K562 (cell line): ENCODE results near the gene KRTAP22-1. TPM values are rescaled to one million over a fixed set of nuclear protein-coding genes. Genes with fewer than 3 reads are reported as not detected.

Experiments
- ATAC-seq: fragments of 200-7000 bp; cut with Tn5 transposase; 3 replicates; pipeline ENCODE4 v1.9.1; 2020; ENCODE audit warnings: moderate library complexity
- BruUV-seq: library from RNA; stranded (reverse); fragments of 400-500 nt; replicated peaks from 2 replicates; lab custom pipeline; 2021; lab: Mats Ljungman, UMichigan
- CTCF ChIA-PET: fragments of 300-600 bp; formaldehyde crosslinking; extraction: SDS; loops from one replicate; lab custom pipeline; 2021; ENCODE audit warnings: low intra/inter-chr PET ratio; lab: Yijun Ruan, JAX
- POLR2A ChIA-PET: fragments of 300-600, 350-650 bp; sonication (Branson Sonifier 250); formaldehyde crosslinking; extraction: SDS; loops from one replicate; lab custom pipeline; 2021; ENCODE audit warnings: antibody characterized with exemption, inconsistent platforms; lab: Yijun Ruan, JAX
- DNase-seq, 4 experiments: peaks; one replicate each; pipeline versions ENCODE4 v3.0.0 to v3.0.0-alpha.2; 2011 to 2018; ENCODE audit warnings: low spot score in 3 of 4, mixed read lengths in 3 of 4; ENCODE audit errors: extremely low read depth in 1 of 4
- FAIRE-seq: peaks from 2 replicates; lab custom pipeline; 2011; peaks lifted over from hg19 to GRCh38; lab: Jason Lieb, UNC
- H2AFZ ChIP-seq: 2 replicates; pipeline ENCODE4 v1.6.0; 2011; ENCODE audit warnings: low read depth, low read length, control low read depth, inconsistent platforms
- H3K27ac ChIP-seq: fragments of 200-600 bp; 3 replicates; pipeline ENCODE4 v1.8.0; 2011; ENCODE audit warnings: low read depth, mild to moderate bottlenecking, control low read depth, inconsistent platforms, low read length, moderate library complexity, mixed read lengths; ENCODE audit errors: extremely low read depth
- H3K27me3 ChIP-seq, 2 experiments: fragments of 300-600 bp in 1 of 2; 2 replicates in 1 of 2; 3 replicates in 1 of 2; pipeline versions ENCODE4 v1.6.0 to v1.8.0; 2011; ENCODE audit warnings: inconsistent platforms in 2 of 2, low read length in 2 of 2, mild to moderate bottlenecking in 1 of 2, mixed read lengths in 1 of 2, moderate library complexity in 1 of 2; ENCODE audit not compliant: control insufficient read depth in 2 of 2, insufficient read depth in 2 of 2
- H3K36me3 ChIP-seq: fragments of 300-600 bp; 3 replicates; pipeline ENCODE4 v1.8.0; 2011; ENCODE audit warnings: mild to moderate bottlenecking, low read length, inconsistent platforms; ENCODE audit not compliant: control insufficient read depth, insufficient read depth
- H3K4me1 ChIP-seq, 2 experiments: fragments of 200-600 bp in 1 of 2; replicated peaks in 1 of 2; 2 replicates in 1 of 2; 3 replicates in 1 of 2; pipeline versions ENCODE4 v1.5.1 to v1.8.0; 2011; ENCODE audit warnings: inconsistent platforms in 2 of 2, low read length in 2 of 2, mild to moderate bottlenecking in 1 of 2, mixed read lengths in 1 of 2, moderate library complexity in 1 of 2; ENCODE audit not compliant: control insufficient read depth in 2 of 2, insufficient read depth in 2 of 2
- H3K4me2 ChIP-seq: 2 replicates; pipeline ENCODE4 v1.6.1; 2011; ENCODE audit warnings: low read length, control low read depth, inconsistent platforms, mixed read lengths; ENCODE audit not compliant: insufficient read depth
- H3K4me3 ChIP-seq: fragments of 200-600 bp; sonication (generic), shearing (Covaris generic); 2 replicates; pipeline ENCODE4 v1.5.1; 2016; ENCODE audit warnings: control low read depth, inconsistent platforms
- H3K79me2 ChIP-seq: fragments of 200-600 bp; 3 replicates; pipeline ENCODE4 v1.8.0; 2011; ENCODE audit warnings: low read length, inconsistent platforms; ENCODE audit not compliant: control insufficient read depth, insufficient read depth
- H3K9ac ChIP-seq, 2 experiments: 2 replicates each; pipeline versions ENCODE4 v1.6.0 to v1.6.1; 2011; ENCODE audit warnings: low read depth in 2 of 2, low read length in 2 of 2, control low read depth in 1 of 2, inconsistent platforms in 1 of 2, mild to moderate bottlenecking in 1 of 2, mixed read lengths in 1 of 2; ENCODE audit not compliant: insufficient read depth in 1 of 2
- H3K9me1 ChIP-seq: one replicate; pipeline ENCODE4 v1.6.0; 2011; ENCODE audit warnings: inconsistent platforms, mild to moderate bottlenecking, low read length, moderate library complexity; ENCODE audit not compliant: control insufficient read depth, insufficient read depth
- H3K9me3 ChIP-seq: replicated peaks from 2 replicates; pipeline ENCODE4 v1.5.1; 2011; ENCODE audit warnings: low read depth, low read length, inconsistent platforms; ENCODE audit not compliant: control insufficient read depth, insufficient read depth
- H4K20me1 ChIP-seq: replicated peaks from 2 replicates; pipeline ENCODE4 v1.6.1; 2011; ENCODE audit warnings: low read length, inconsistent platforms, mixed read lengths; ENCODE audit not compliant: control insufficient read depth, insufficient read depth
- ARNT ChIP-seq, 2 experiments: fragments of 450-650 bp; IDR thresholded peaks; 2 replicates each; pipeline ENCODE4 v1.6.1; 2016; ENCODE audit warnings: mild to moderate bottlenecking in 1 of 2
- DNMT1 ChIP-seq: fragments of 450-650 bp; IDR thresholded peaks from 2 replicates; pipeline ENCODE4 v1.6.1; 2016; ENCODE audit warnings: antibody characterized with exemption, mild to moderate bottlenecking
- HDAC1 ChIP-seq, 2 experiments: fragments of 450-650 bp; IDR thresholded peaks; 2 replicates each; pipeline ENCODE4 v1.6.1; 2016 to 2017; ENCODE audit warnings: inconsistent platforms in 1 of 2, mild to moderate bottlenecking in 1 of 2, moderate library complexity in 1 of 2
- NBN ChIP-seq: fragments of 450-650 bp; IDR thresholded peaks from 2 replicates; pipeline ENCODE4 v1.6.1; 2016; ENCODE audit warnings: low read depth, mild to moderate bottlenecking
- NFIX ChIP-seq: fragments of 250-450 bp; sonication (Bioruptor Pico); IDR thresholded peaks from 2 replicates; pipeline ENCODE4 v1.4.0; 2020; ENCODE audit warnings: low read depth, mild to moderate bottlenecking, moderate library complexity
- ZFP91 ChIP-seq: sonication (generic); formaldehyde crosslinking; IDR thresholded peaks from 2 replicates; pipeline ENCODE4 v1.8.0; 2022; ENCODE audit warnings: mild to moderate bottlenecking, missing genetic modification reagents
- ZNF140 ChIP-seq: fragments of 250-450 bp; sonication (Bioruptor Pico); IDR thresholded peaks from 2 replicates; pipeline ENCODE4 v1.8.0; 2021; ENCODE audit warnings: moderate library complexity, mild to moderate bottlenecking, inconsistent platforms
- ZNF609 ChIP-seq: sonication (generic); formaldehyde crosslinking; IDR thresholded peaks from 2 replicates; pipeline ENCODE4 v1.8.1; 2023; ENCODE audit warnings: missing genetic modification reagents, mild to moderate bottlenecking, borderline replicate concordance
- in situ Hi-C: fragments of 300-500 bp; cut with MboI; formaldehyde crosslinking; loops from 4 replicates; pipeline ENCODE4 v1.15.0; 2018; ENCODE audit warnings: inconsistent platforms, mixed read lengths
- intact Hi-C: fragments of 100-400 bp; cut with micrococcal nuclease; formaldehyde crosslinking; loops from 2 replicates; pipeline ENCODE4 v1.14.2; 2022
- polyA plus RNA-seq, 8 experiments: library from polyadenylated mRNA; depleted of rRNA in 4 of 8; stranded (reverse) in 5 of 8; unstranded in 3 of 8; fragments of >200 nt; fragmentation: Nextera tagmentation in 2 of 8; fragmentation: Illumina TruSeq in 1 of 8; extraction: Ambion mirVana in 2 of 8; extraction: Trizol in 1 of 8; gene quantifications; 2 replicates each; pipeline versions ENCODE4 v1.2.1 to v1.2.3, GENCODE V29; 2011 to 2014; ENCODE audit warnings: inconsistent platforms in 1 of 8, missing spikeins in 1 of 8
- total RNA-seq, 7 experiments: library from RNA; depleted of rRNA in 6 of 7; stranded (reverse); fragments of >200 nt in 6 of 7; fragmentation: Illumina TruSeq in 2 of 7; extraction: Trizol in 2 of 7; gene quantifications; 2 replicates each; pipeline versions ENCODE4 v1.2.1 to v1.2.3, GENCODE V29; 2011 to 2021; ENCODE audit warnings: low replicate concordance in 1 of 7
- TF ChIP-seq, protein P1 (sequence below): fragments of 450-650 bp; formaldehyde crosslinking; IDR thresholded peaks from 2 replicates; pipeline ENCODE4 v1.4.0; 2020; ENCODE audit warnings: mild to moderate bottlenecking, mixed read lengths

The KRTAP22-1 gene
- total and polyA plus RNA-seq, 9 of the 15 experiments (the other 6 are each of a cell fraction or from before 2014, with no cell fraction given), result not detected

DNA sequence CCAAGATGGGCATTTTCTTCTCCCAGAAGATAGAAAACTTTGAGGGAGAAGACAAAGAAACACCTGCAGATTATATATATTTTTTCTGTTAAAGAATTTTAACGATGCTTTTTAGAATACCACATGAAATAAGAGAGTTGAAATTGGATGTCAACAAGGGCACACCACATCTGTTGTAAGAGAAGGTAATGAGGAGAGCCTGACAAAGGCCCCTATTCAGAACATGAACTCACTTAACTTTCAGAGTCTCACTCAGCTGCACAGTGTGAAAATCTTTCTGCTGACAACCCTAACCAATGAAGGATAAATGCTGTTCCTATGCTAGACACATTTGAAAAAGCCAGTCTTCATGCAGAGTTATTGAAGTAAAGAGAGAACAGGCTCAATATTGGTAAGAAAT is 18.0 kb upstream of the KRTAP22-1 start (continued):
- TF ChIP-seq ZFP91 (CRISPR knock-in tag) (no peak), ZNF609 (CRISPR knock-in tag) (no peak), ARNT (IDR thresholded peaks at IDR 0.05) (no peak)

GRCh38 chr21:30590297-30590696 is 10.6 kb upstream of the KRTAP22-1 start, which contains the start of gene KRTAP22-2:
Gene KRTAP22-2, minus strand, starts transcription at chr21:30590397.
- no peaks in the 10 kb centered on the region; the same call in 1 of the 2 replicates for H3K9me3 ChIP-seq
- H3K9ac ChIP-seq, result no peak within 1 kb of the TSS
- H3K27ac ChIP-seq, result no peak within 1 kb of the TSS
- CTCF ChIA-PET, result no interaction called here
- no peak for DNase-seq
- BruUV-seq, result no TSS peak
- no peaks in the 10 kb centered on the region for H3K4me1 ChIP-seq
- no peaks in the 10 kb centered on the region for H3K79me2 ChIP-seq
- POLR2A ChIA-PET, result no interaction called here
- no peaks in the 10 kb centered on the region for H3K36me3 ChIP-seq
- H2AFZ ChIP-seq, result no peak within 1 kb of the TSS
- H4K20me1 ChIP-seq, result no peaks in the 10 kb centered on the region
- no peaks in the 10 kb centered on the region for H3K9me1 ChIP-seq
- no peak for FAIRE-seq
- H3K4me2 ChIP-seq, result no peak within 1 kb of the TSS
- H3K4me3 ChIP-seq, result no peak within 1 kb of the TSS
- intact Hi-C loops, result no loop called here
- in situ Hi-C loops, result no loop called here
- no peaks in the 10 kb centered on the region for H3K27me3 ChIP-seq
- no peak for ATAC-seq
- no peak for TF ChIP-seq NFIX (CRISPR knock-in tag)
- no peak for TF ChIP-seq HDAC1 (IDR thresholded peaks at IDR 0.05)
- TF ChIP-seq DNMT1, result no peak
- TF ChIP-seq, protein P1, sequence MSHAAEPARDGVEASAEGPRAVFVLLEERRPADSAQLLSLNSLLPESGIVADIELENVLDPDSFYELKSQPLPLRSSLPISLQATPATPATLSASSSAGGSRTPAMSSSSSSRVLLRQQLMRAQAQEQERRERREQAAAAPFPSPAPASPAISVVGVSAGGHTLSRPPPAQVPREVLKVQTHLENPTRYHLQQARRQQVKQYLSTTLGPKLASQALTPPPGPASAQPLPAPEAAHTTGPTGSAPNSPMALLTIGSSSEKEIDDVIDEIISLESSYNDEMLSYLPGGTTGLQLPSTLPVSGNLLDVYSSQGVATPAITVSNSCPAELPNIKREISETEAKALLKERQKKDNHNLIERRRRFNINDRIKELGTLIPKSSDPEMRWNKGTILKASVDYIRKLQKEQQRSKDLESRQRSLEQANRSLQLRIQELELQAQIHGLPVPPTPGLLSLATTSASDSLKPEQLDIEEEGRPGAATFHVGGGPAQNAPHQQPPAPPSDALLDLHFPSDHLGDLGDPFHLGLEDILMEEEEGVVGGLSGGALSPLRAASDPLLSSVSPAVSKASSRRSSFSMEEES (CRISPR knock-in tag), result no peak
- TF ChIP-seq ZNF140, result no peak
- no peak for TF ChIP-seq NBN
